Loucy (cell line): ENCODE results near the gene PAQR6.

ENCODE experiments used
- H2AFZ ChIP-seq: fragments of 200-600 bp; sonication (generic); 2 replicates; pipeline ENCODE4 v1.6.0; 2016; ENCODE audit warnings: antibody characterized with exemption, mild to moderate bottlenecking, low read length, moderate library complexity
- H3F3A ChIP-seq: fragments of 200-600 bp; 2 replicates; pipeline ENCODE4 v1.6.0; 2016; ENCODE audit warnings: antibody characterized with exemption, low read depth, mild to moderate bottlenecking
- H3K27me3 ChIP-seq: fragments of 200-600 bp; sonication (generic); 2 replicates; pipeline ENCODE4 v1.6.1; 2014; ENCODE audit warnings: low read length, mild to moderate bottlenecking; ENCODE audit not compliant: insufficient read depth, poor library complexity, severe bottlenecking
- H3K36me3 ChIP-seq: fragments of 200-600 bp; sonication (generic); 2 replicates; pipeline ENCODE4 v1.6.1; 2016; ENCODE audit warnings: low read length; ENCODE audit not compliant: insufficient read depth
- H3K4me1 ChIP-seq: fragments of 200-600 bp; sonication (generic); 2 replicates; pipeline ENCODE4 v1.5.1; 2014; ENCODE audit warnings: low read length, mild to moderate bottlenecking; ENCODE audit not compliant: insufficient read depth, poor library complexity, severe bottlenecking
- H3K4me2 ChIP-seq: fragments of 200-600 bp; sonication (generic); 2 replicates; pipeline ENCODE4 v1.6.0; 2014; ENCODE audit warnings: antibody characterized with exemption, low read length, low read depth, mild to moderate bottlenecking; ENCODE audit not compliant: poor library complexity, severe bottlenecking
- H3K4me3 ChIP-seq: fragments of 200-600 bp; sonication (generic); 2 replicates; pipeline ENCODE4 v1.5.1; 2014; ENCODE audit warnings: low read length, mild to moderate bottlenecking, mixed read lengths; ENCODE audit not compliant: poor library complexity, severe bottlenecking
- H3K79me2 ChIP-seq: fragments of 200-600 bp; sonication (generic); 2 replicates; pipeline ENCODE4 v1.6.1; 2014; ENCODE audit warnings: low read length; ENCODE audit not compliant: insufficient read depth
- H3K9ac ChIP-seq: fragments of 200-600 bp; sonication (generic); 2 replicates; pipeline ENCODE4 v1.6.0; 2014; ENCODE audit warnings: mild to moderate bottlenecking, low read depth, low read length, moderate library complexity; ENCODE audit not compliant: poor library complexity, severe bottlenecking
- H3K9me2 ChIP-seq: fragments of 200-600 bp; sonication (generic); replicated peaks from 2 replicates; pipeline ENCODE4 v1.6.1; 2016; ENCODE audit warnings: low read depth, low read length, mixed read lengths
- H3K9me3 ChIP-seq: fragments of 200-600 bp; sonication (generic); 2 replicates; pipeline ENCODE4 v1.6.1; 2014; ENCODE audit warnings: mild to moderate bottlenecking, antibody characterized with exemption, low read length, low read depth; ENCODE audit not compliant: insufficient read depth
- H4K20me1 ChIP-seq: fragments of 200-600 bp; sonication (generic); 2 replicates; pipeline ENCODE4 v1.6.0; 2014; ENCODE audit warnings: antibody characterized with exemption, low read length, mild to moderate bottlenecking; ENCODE audit not compliant: insufficient read depth, poor library complexity, severe bottlenecking
- EZH2phosphoT487 ChIP-seq: fragments of 200-600 bp; IDR thresholded peaks from 2 replicates; pipeline ENCODE4 v1.6.1; 2018; ENCODE audit warnings: antibody characterized with exemption, mild to moderate bottlenecking, moderate library complexity, borderline replicate concordance
- TF ChIP-seq, protein P1 (sequence below): fragments of 200-600 bp; sonication (generic); conservative IDR thresholded peaks from 2 replicates; pipeline ENCODE4 v1.5.1; 2014; ENCODE audit warnings: mild to moderate bottlenecking, antibody characterized with exemption, low read length

Gene PAQR6

DNA sequence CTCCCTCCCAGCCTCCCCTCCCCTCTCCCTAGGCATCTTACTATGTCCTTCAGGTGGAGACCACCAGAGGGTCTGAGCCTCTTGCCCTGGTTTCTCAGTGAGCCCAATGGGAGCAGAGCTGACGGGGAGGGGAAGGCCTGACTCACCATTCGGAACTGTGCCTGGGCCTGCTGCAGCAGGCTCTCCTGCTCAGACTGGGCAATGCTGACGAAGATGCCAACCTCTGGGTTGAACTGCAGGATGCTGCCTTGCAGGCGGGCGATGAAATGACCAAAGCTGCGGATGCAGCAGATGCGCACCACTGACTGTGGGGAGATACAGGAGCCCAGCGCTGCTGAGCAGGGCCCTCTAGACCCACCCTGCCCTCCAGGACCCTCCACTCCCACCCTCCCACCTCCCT, 11.0 kb upstream of the PAQR6 start:
- H3F3A ChIP-seq: no peaks in the 10 kb centered on the region
- TF ChIP-seq, protein P1, sequence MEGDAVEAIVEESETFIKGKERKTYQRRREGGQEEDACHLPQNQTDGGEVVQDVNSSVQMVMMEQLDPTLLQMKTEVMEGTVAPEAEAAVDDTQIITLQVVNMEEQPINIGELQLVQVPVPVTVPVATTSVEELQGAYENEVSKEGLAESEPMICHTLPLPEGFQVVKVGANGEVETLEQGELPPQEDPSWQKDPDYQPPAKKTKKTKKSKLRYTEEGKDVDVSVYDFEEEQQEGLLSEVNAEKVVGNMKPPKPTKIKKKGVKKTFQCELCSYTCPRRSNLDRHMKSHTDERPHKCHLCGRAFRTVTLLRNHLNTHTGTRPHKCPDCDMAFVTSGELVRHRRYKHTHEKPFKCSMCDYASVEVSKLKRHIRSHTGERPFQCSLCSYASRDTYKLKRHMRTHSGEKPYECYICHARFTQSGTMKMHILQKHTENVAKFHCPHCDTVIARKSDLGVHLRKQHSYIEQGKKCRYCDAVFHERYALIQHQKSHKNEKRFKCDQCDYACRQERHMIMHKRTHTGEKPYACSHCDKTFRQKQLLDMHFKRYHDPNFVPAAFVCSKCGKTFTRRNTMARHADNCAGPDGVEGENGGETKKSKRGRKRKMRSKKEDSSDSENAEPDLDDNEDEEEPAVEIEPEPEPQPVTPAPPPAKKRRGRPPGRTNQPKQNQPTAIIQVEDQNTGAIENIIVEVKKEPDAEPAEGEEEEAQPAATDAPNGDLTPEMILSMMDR: no peak
- no peak for TF ChIP-seq EZH2phosphoT487
- no peaks in the 10 kb centered on the region for H3K79me2 ChIP-seq
- H3K9me3 ChIP-seq: no peaks in the 10 kb centered on the region
- no peak overlapping the region for H3K9ac ChIP-seq
- H3K27me3 ChIP-seq: no peaks in the 10 kb centered on the region
- no peaks in the 10 kb centered on the region for H4K20me1 ChIP-seq
- peaks cover 3% of the 10 kb centered on the region for H3K4me1 ChIP-seq
- H3K4me3 ChIP-seq: no peak overlapping the region
- H2AFZ ChIP-seq: no peak overlapping the region
- no peak overlapping the region for H3K4me2 ChIP-seq
- no peaks in the 10 kb centered on the region for H3K9me2 ChIP-seq
- H3K36me3 ChIP-seq: peaks cover 76% of the 10 kb centered on the region; the same call in 1 of the 2 replicates

DNA sequence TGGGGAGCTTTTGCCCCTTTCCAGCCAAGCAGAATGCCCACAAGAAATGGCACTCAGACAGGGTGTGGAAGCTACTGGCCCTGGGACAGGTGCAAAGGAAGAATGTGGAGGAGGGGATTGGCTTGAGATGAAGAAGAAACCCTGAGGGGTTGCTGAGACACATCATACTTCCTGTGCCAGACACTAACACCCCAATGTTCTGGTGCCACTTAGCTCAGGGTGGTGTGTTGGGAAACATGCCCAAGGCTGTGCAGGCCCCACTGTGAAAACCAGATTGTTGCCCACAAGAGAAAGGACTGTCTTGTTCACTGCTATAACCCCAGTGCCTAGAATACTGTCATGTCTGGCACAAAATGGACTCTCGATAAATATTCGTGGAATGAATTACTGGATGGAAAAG, 9.9 kb upstream of the PAQR6 start:
- Histone ChIP-seq H3K9me2 (no peaks in the 10 kb centered on the region), H3K27me3 (no peaks in the 10 kb centered on the region), H3K36me3 (peaks cover 76% of the 10 kb centered on the region), H3K4me1 (peaks cover 6% of the 10 kb centered on the region), H3K4me2 (no peak overlapping the region), H3K79me2 (no peaks in the 10 kb centered on the region), H3K9ac (peak overlapping the region; percentile 18), H2AFZ (no peak overlapping the region), H3F3A (0 out of 2 replicates have a peak, but pooled peaks cover under 1% of the 10 kb centered on the region), H4K20me1 (no peaks in the 10 kb centered on the region), H3K4me3 (no peak overlapping the region), H3K9me3 (no peaks in the 10 kb centered on the region)
- TF ChIP-seq EZH2phosphoT487: no peak
- TF ChIP-seq, protein P1: no peak

DNA sequence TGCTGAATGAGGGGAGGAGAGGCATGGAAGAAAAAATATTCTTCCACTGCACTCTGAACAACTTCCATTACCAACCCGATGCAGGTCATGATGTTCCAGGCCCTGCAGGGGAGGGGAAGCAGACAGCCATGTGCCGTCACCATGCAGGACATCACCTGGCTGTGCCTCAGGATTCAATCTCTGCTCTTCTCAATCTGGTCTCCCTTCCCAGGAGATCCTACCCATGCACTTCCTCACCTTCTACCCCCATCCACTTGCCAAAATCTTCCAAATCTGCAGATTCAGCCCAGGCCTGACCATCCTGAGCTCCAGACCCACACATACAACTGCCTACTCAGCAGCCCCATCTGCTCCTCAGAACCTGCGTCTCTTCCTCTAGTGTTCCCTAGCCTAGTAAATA, 5.8 kb upstream of the PAQR6 start:
- H4K20me1 ChIP-seq: no peaks in the 10 kb centered on the region

More for the DNA sequence above, 5.8 kb upstream of the PAQR6 start:
- peaks cover 29% of the 10 kb centered on the region for H3K4me1 ChIP-seq
- H3K36me3 ChIP-seq: peaks cover 79% of the 10 kb centered on the region
- no peaks in the 10 kb centered on the region for H3K9me3 ChIP-seq
- H3F3A ChIP-seq: peaks cover 9% of the 10 kb centered on the region
- no peak overlapping the region for H3K4me3 ChIP-seq
- no peak overlapping the region for H2AFZ ChIP-seq
- no peaks in the 10 kb centered on the region; the same call in 1 of the 2 replicates for H3K79me2 ChIP-seq
- H3K9me2 ChIP-seq: no peaks in the 10 kb centered on the region
- TF ChIP-seq, protein P1: no peak
- TF ChIP-seq EZH2phosphoT487: no peak
- H3K4me2 ChIP-seq: no peak overlapping the region
- no peaks in the 10 kb centered on the region for H3K27me3 ChIP-seq
- no peak overlapping the region for H3K9ac ChIP-seq
